Natural killer cell (primary cell): ENCODE data around the gene ARSB. TPM values are rescaled to one million over a fixed set of nuclear protein-coding genes. Genes with fewer than 3 reads are reported as not detected.
"Not testable (repeated sequence)": the region's sequence is repeated elsewhere in the genome, so short reads cannot be mapped to it uniquely, and the experiment has no call there.

ENCODE experiments used
- ATAC-seq, 3 donors: fragments of 150-1000 bp in 2 of 3; fragments of 200-7000 bp in 1 of 3; cut with Tn5 transposase; 1 replicate in 1 of 3; 2 replicates in 2 of 3; pipeline ENCODE4 v1.10.0; 2021; ENCODE audit warnings: mild to moderate bottlenecking in 2 of 3, moderate library complexity in 2 of 3
- DNase-seq, 2 donors: peaks; one replicate each; pipeline versions ENCODE4 v3.0.0 to v3.0.0-alpha.2; 2013 to 2021; ENCODE audit warnings: mixed read lengths in 1 of 2
- H3K27ac ChIP-seq: one replicate; pipeline ENCODE4 v1.5.1; 2013; ENCODE audit warnings: mild to moderate bottlenecking, low read length
- H3K27me3 ChIP-seq: one replicate; pipeline ENCODE4 v1.6.1; 2013; ENCODE audit warnings: low read length; ENCODE audit not compliant: control insufficient read depth, insufficient read depth
- H3K36me3 ChIP-seq: one replicate; pipeline ENCODE4 v1.6.1; 2013; ENCODE audit warnings: low read length; ENCODE audit not compliant: control insufficient read depth, insufficient read depth
- H3K4me1 ChIP-seq: one replicate; pipeline ENCODE4 v1.6.1; 2013; ENCODE audit warnings: low read length; ENCODE audit not compliant: control insufficient read depth, insufficient read depth
- H3K4me3 ChIP-seq: one replicate; pipeline ENCODE4 v1.5.1; 2013; ENCODE audit warnings: low read length
- H3K9me3 ChIP-seq: one replicate; pipeline ENCODE4 v1.6.1; 2013; ENCODE audit warnings: low read length; ENCODE audit not compliant: control insufficient read depth, insufficient read depth
- H3K27ac Mint-ChIP-seq, 2 donors: one replicate each; pipeline ENCODE4 v1.8.0; 2022; ENCODE audit warnings: mild to moderate bottlenecking in 2 of 2, mixed read lengths in 2 of 2, moderate library complexity in 1 of 2
- H3K27me3 Mint-ChIP-seq, 2 donors: one replicate each; pipeline ENCODE4 v1.8.0; 2022; ENCODE audit warnings: low read depth in 2 of 2, mixed read lengths in 2 of 2
- H3K36me3 Mint-ChIP-seq: one replicate; pipeline ENCODE4 v1.8.0; 2022; ENCODE audit warnings: mixed read lengths
- H3K4me1 Mint-ChIP-seq, 2 donors: one replicate each; pipeline ENCODE4 v1.8.0; 2022; ENCODE audit warnings: mixed read lengths in 2 of 2
- H3K4me3 Mint-ChIP-seq: one replicate; pipeline ENCODE4 v1.8.0; 2022; ENCODE audit warnings: mild to moderate bottlenecking, moderate library complexity, mixed read lengths
- H3K9me3 Mint-ChIP-seq, 2 donors: one replicate each; pipeline ENCODE4 v1.8.0; 2022; ENCODE audit warnings: mixed read lengths in 2 of 2
- WGBS: methylation state at CpG from one replicate; pipeline ENCODE4 v1.1.7; 2013; ENCODE audit warnings: missing lambda C conversion rate; ENCODE audit not compliant: insufficient coverage; 5-methylcytosine and 5-hydroxymethylcytosine counted together
- intact Hi-C: fragments of 100-400 bp; cut with micrococcal nuclease; formaldehyde crosslinking; loops from one replicate; pipeline ENCODE4 v1.14.2; 2022
- total RNA-seq, 4 donors: library from RNA; stranded (reverse); fragments of 120-200 nt in 1 of 4; gene quantifications; one replicate each; pipeline versions ENCODE4 v1.2.3 to v1.2.4, GENCODE V29; 2013 to 2022
- TF ChIP-seq, protein P1 (sequence below): fragments of 200-600 bp; IDR thresholded peaks from one replicate; pipeline ENCODE4 v1.8.0; 2022; ENCODE audit warnings: antibody characterized with exemption

The ARSB gene
- total RNA-seq, 3 donors from 2014 or later (not counting 1 experiment from before 2014, with no cell fraction given) = 8.6 to 12.8 (median 8.9) TPM

DNA sequence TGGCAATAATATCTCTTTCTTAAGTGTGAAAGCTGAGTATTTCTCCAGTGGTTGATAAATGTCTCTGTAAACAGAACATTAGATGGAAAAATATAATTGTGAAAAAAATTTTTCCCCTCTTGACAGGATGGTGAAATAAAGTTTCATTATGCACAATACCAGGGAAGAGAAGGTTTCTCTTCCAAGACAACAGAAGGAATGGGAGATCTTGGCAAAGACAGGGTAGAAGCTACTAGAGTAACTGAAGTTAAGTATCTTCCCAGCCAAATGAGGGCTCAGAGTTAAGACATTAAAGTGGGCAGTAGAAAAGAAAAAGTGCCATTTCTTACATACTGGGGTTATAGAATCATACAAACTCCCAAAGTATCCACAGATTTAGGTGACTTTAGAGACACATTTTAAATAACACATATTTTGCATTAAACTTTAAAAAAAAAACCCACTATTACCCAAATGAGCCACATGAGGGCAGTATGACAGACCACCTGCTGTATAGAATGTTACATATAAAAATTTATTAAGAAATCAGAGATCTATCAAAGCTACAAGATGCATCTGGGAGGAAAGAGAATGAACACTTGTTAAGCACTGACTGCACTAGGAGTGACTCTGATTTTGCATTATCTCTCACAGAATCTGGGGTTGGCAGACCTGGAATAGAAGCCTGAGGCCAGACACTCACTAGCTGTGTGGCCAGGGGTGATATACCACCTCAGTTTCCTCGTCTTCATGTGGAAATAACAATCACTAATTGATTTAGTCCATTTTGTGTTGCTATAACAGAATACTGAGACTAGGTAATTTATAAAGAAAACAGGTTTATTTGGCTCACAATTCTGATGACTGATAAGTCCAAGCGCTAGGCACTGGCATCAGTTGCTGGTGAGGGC, 98.5 kb downstream of the ARSB start:
- H3K27me3 Mint-ChIP-seq = peaks cover 10 to 35% of the 10 kb centered on the region in 2 donors
- DNase-seq (peak in 1 of 2 donors; percentile 29), ATAC-seq (peak in 1 of 3 donors; percentile 42)
- no peak overlapping the region for H3K27ac Mint-ChIP-seq
- Histone ChIP-seq H3K36me3 (peaks cover 4% of the 10 kb centered on the region), H3K4me1 (peaks cover 12% of the 10 kb centered on the region), H3K4me3 (no peak overlapping the region), H3K9me3 (no peaks in the 10 kb centered on the region), H3K27me3 (no peaks in the 10 kb centered on the region), H3K27ac (no peak overlapping the region)
- H3K4me3 Mint-ChIP-seq = no peak overlapping the region
- H3K9me3 Mint-ChIP-seq = no peaks in the 10 kb centered on the region
- intact Hi-C loops = loop anchor here (1.0 kb wide), 1 partner anchor 247 kb away; no protein-coding TSS in a partner anchor
- TF ChIP-seq, protein P1, sequence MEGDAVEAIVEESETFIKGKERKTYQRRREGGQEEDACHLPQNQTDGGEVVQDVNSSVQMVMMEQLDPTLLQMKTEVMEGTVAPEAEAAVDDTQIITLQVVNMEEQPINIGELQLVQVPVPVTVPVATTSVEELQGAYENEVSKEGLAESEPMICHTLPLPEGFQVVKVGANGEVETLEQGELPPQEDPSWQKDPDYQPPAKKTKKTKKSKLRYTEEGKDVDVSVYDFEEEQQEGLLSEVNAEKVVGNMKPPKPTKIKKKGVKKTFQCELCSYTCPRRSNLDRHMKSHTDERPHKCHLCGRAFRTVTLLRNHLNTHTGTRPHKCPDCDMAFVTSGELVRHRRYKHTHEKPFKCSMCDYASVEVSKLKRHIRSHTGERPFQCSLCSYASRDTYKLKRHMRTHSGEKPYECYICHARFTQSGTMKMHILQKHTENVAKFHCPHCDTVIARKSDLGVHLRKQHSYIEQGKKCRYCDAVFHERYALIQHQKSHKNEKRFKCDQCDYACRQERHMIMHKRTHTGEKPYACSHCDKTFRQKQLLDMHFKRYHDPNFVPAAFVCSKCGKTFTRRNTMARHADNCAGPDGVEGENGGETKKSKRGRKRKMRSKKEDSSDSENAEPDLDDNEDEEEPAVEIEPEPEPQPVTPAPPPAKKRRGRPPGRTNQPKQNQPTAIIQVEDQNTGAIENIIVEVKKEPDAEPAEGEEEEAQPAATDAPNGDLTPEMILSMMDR = peak; percentile 44
- peaks cover 19 to 26% of the 10 kb centered on the region in 2 donors for H3K4me1 Mint-ChIP-seq
- no peaks in the 10 kb centered on the region for H3K36me3 Mint-ChIP-seq
- 70% methylated on average over 2 of the region's 2 CpGs for WGBS

DNA sequence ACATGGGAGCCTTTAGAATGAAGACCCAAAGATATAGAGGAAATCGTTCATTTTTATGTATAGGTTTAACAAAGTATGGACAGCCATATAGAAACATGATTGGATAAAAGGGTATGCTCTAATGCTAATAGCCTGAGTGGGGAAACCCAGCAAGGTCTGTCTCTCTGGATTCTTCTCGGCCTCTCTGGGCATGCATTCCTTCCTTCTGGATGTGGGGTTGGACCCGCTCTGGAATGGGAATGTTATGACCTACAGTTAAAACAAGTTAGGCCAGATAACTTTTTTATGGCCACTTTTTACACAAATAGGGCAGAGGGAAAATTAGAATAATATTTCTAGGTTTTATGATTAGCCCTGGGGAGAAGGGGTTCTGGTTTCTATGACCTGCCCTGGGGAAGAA, 103.2 kb downstream of the ARSB start:
- Histone ChIP-seq H3K9me3 (no peaks in the 10 kb centered on the region), H3K4me3 (no peak overlapping the region), H3K27ac (no peak overlapping the region), H3K4me1 (peaks cover 2% of the 10 kb centered on the region), H3K36me3 (peaks cover 4% of the 10 kb centered on the region), H3K27me3 (no peaks in the 10 kb centered on the region)
- no peaks in the 10 kb centered on the region for H3K9me3 Mint-ChIP-seq
- H3K4me1 Mint-ChIP-seq = peaks cover 1 to 8% of the 10 kb centered on the region in 2 donors
- intact Hi-C loops = no loop called here
- TF ChIP-seq, protein P1 = no peak
- no peak overlapping the region for H3K27ac Mint-ChIP-seq
- H3K4me3 Mint-ChIP-seq = no peak overlapping the region
- ATAC-seq (no peak), DNase-seq (no peak)
- peaks cover 0 to 7% of the 10 kb centered on the region in 2 donors for H3K27me3 Mint-ChIP-seq
- H3K36me3 Mint-ChIP-seq = no peaks in the 10 kb centered on the region
- WGBS = 88% methylated on average over 2 of the region's 3 CpGs

DNA sequence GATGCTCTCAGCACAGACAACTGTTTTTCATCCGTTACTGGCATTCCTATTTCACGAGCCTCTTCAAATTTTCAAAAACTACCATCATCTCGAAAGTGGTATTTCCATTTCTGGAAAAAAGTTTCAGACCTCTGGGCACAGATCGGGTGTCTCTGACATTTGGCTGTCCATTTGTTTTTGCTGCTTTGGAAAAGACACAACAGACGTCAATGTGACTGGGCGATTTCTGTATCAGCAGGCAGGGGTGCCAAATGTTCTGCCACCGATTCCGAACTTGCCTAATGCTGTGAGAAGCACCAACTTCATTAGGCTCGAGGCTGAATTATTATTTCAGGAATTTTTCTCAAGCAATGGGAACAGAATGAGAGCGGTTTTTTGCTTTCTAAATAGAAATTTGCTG, 105.6 kb downstream of the ARSB start:
- ATAC-seq (no peak), DNase-seq (no peak)
- Mint-ChIP-seq H3K4me3 (no peak overlapping the region), H3K27me3 (no peaks in the 10 kb centered on the region), H3K36me3 (no peaks in the 10 kb centered on the region), H3K4me1 (no peaks in the 10 kb centered on the region), H3K9me3 (no peaks in the 10 kb centered on the region), H3K27ac (no peak overlapping the region)
- TF ChIP-seq, protein P1 = no peak
- Histone ChIP-seq H3K27me3 (no peaks in the 10 kb centered on the region), H3K36me3 (no peaks in the 10 kb centered on the region), H3K27ac (no peak overlapping the region), H3K4me1 (no peaks in the 10 kb centered on the region), H3K4me3 (no peak overlapping the region), H3K9me3 (no peaks in the 10 kb centered on the region)
- WGBS = 93% methylated on average over 10 of the region's 10 CpGs
- intact Hi-C loops = no loop called here

DNA sequence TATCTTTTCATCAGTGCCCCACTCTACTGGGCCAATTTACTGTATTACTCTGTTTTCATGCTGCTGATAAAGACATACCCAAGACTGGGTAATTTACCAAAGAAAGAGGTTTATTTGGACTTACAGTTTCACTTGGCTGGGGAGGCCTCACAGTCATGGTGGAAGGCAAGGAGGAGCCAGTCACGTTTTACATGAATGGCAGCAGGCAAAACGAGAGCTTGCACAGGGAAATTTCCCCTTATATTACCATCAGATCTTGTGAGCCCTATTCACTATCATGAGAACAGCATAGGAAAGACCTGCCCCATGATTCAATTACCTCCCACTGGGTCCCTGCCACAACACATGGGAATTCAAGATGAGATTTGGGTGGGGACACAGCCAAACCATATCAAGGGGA, 119.0 kb downstream of the ARSB start:
- H3K27me3 ChIP-seq, H3K4me3 ChIP-seq, H3K4me1 ChIP-seq, intact Hi-C loops, H3K4me3 Mint-ChIP-seq, H3K9me3 Mint-ChIP-seq, ATAC-seq, H3K27me3 Mint-ChIP-seq, H3K27ac ChIP-seq, H3K27ac Mint-ChIP-seq, H3K9me3 ChIP-seq, DNase-seq, H3K36me3 ChIP-seq: not testable (repeated sequence)
- Mint-ChIP-seq H3K4me1 (peaks cover 0 to 11% of the 10 kb centered on the region in 2 donors), H3K36me3 (peaks cover 13% of the 10 kb centered on the region)
- 86% methylated on average over 2 of the region's 2 CpGs for WGBS
